SK-N-SH (cell line): ENCODE measurements around the gene CALML3. TPM values are rescaled to one million over a fixed set of nuclear protein-coding genes. Genes with fewer than 3 reads are reported as not detected.

Experiments
- CTCF ChIA-PET: fragments of 300-600, 350-600 bp; formaldehyde crosslinking; extraction: SDS; loops from one replicate; lab custom pipeline; 2021; lab: Yijun Ruan, JAX
- POLR2A ChIA-PET: fragments of 350-600 bp; sonication (Branson Sonifier 250); formaldehyde crosslinking; extraction: SDS; loops from one replicate; lab custom pipeline; 2020; ENCODE audit warnings: antibody characterized with exemption, inconsistent platforms; lab: Yijun Ruan, JAX
- DNase-seq: peaks from one replicate; pipeline ENCODE4 v3.0.0; 2012
- H2AFZ ChIP-seq: fragments of 200-600 bp; sonication (generic); 2 replicates; pipeline ENCODE4 v1.8.1; 2016; ENCODE audit warnings: antibody characterized with exemption, mild to moderate bottlenecking, low read depth
- H3F3A ChIP-seq: fragments of 200-600 bp; sonication (generic); replicated peaks from 2 replicates; pipeline ENCODE3; 2016; ENCODE audit warnings: antibody characterized with exemption, mild to moderate bottlenecking; ENCODE audit not compliant: insufficient read depth
- H3K27ac ChIP-seq, 2 experiments: fragments of 200-500 bp in 1 of 2; fragments of 200-600 bp in 1 of 2; sonication (Bioruptor generic) in 1 of 2; sonication (generic), shearing (Covaris generic) in 1 of 2; 2 replicates each; pipeline versions ENCODE4 v1.5.1 to v1.6.1; 2014 to 2016; ENCODE audit warnings: low read depth in 2 of 2, inconsistent platforms in 1 of 2, low read length in 1 of 2, mild to moderate bottlenecking in 1 of 2, mixed read lengths in 1 of 2
- H3K27me3 ChIP-seq: fragments of 200-600 bp; sonication (generic), shearing (Covaris generic); 2 replicates; pipeline ENCODE4 v1.6.1; 2016; ENCODE audit warnings: mixed run types; ENCODE audit not compliant: insufficient read depth
- H3K36me3 ChIP-seq, 2 experiments: fragments of 200-500 bp in 1 of 2; fragments of 200-600 bp in 1 of 2; sonication (Bioruptor generic) in 1 of 2; sonication (generic) in 1 of 2; replicated peaks in 1 of 2; 2 replicates each; pipeline versions ENCODE3 to v1.5.1; 2014 to 2016; ENCODE audit warnings: low read length in 1 of 2, mild to moderate bottlenecking in 1 of 2; ENCODE audit not compliant: insufficient read depth in 2 of 2, control insufficient read depth in 1 of 2
- H3K4me1 ChIP-seq, 2 experiments: fragments of 200-500 bp in 1 of 2; fragments of 200-600 bp in 1 of 2; sonication (Bioruptor generic) in 1 of 2; sonication (generic), shearing (Covaris generic) in 1 of 2; 2 replicates each; pipeline versions ENCODE4 v1.5.1 to v1.6.1; 2014 to 2016; ENCODE audit warnings: low read depth in 1 of 2, low read length in 1 of 2, mixed run types in 1 of 2; ENCODE audit not compliant: insufficient read depth in 2 of 2, control insufficient read depth in 1 of 2
- H3K4me2 ChIP-seq: fragments of 200-600 bp; sonication (generic), shearing (Covaris generic); 2 replicates; pipeline ENCODE4 v1.6.1; 2017; ENCODE audit warnings: mixed run types
- H3K4me3 ChIP-seq, 2 experiments: fragments of 200-500 bp in 1 of 2; fragments of 200-600 bp in 1 of 2; sonication (Bioruptor generic) in 1 of 2; sonication (generic), shearing (Covaris generic) in 1 of 2; 2 replicates each; pipeline versions ENCODE4 v1.5.1 to v1.8.1; 2014 to 2016; ENCODE audit warnings: low read depth in 2 of 2, inconsistent platforms in 1 of 2, low read length in 1 of 2, mild to moderate bottlenecking in 1 of 2, mixed read lengths in 1 of 2, moderate library complexity in 1 of 2
- H3K79me2 ChIP-seq: fragments of 200-600 bp; sonication (generic); 2 replicates; pipeline ENCODE4 v1.8.1; 2017; ENCODE audit warnings: mild to moderate bottlenecking; ENCODE audit not compliant: insufficient read depth
- H3K9ac ChIP-seq: fragments of 200-600 bp; sonication (generic); 2 replicates; pipeline ENCODE4 v1.6.1; 2017; ENCODE audit warnings: mixed run types
- H3K9me2 ChIP-seq: fragments of 200-600 bp; sonication (generic); 2 replicates; pipeline ENCODE4 v1.6.1; 2017; ENCODE audit warnings: mixed run types
- H3K9me3 ChIP-seq: fragments of 200-600 bp; sonication (generic); 2 replicates; pipeline ENCODE4 v1.6.1; 2017; ENCODE audit warnings: mixed run types, mild to moderate bottlenecking, moderate library complexity
- H4K20me1 ChIP-seq: fragments of 200-600 bp; sonication (generic); 2 replicates; pipeline ENCODE4 v1.6.1; 2017; ENCODE audit warnings: mild to moderate bottlenecking, mixed run types; ENCODE audit not compliant: insufficient read depth
- CHD2 ChIP-seq: fragments of 150-350 bp; IDR thresholded peaks from 2 replicates; pipeline ENCODE4 v1.6.1; 2018; ENCODE audit warnings: low read length; ENCODE audit not compliant: partially characterized antibody
- CTCF ChIP-seq: fragments of 200-600 bp; sonication (generic); IDR thresholded peaks from 2 replicates; pipeline ENCODE4 v1.6.1; 2017; ENCODE audit warnings: antibody characterized with exemption, mild to moderate bottlenecking, moderate library complexity
- ELF1 ChIP-seq: IDR thresholded peaks from 2 replicates; pipeline ENCODE4 v1.4.0; 2012
- EP300 ChIP-seq, 2 experiments: IDR thresholded peaks; 2 replicates each; pipeline versions ENCODE4 v1.4.0 to v1.6.1; 2012; ENCODE audit warnings: borderline replicate concordance in 1 of 2, low read depth in 1 of 2, low read length in 1 of 2
- FOXM1 ChIP-seq: IDR thresholded peaks from 2 replicates; pipeline ENCODE4 v1.4.0; 2012; ENCODE audit warnings: low read depth, mild to moderate bottlenecking
- POLR2AphosphoS5 ChIP-seq: IDR thresholded peaks from 2 replicates; pipeline ENCODE4 v1.6.1; 2012; ENCODE audit warnings: low read depth, low read length
- RAD21 ChIP-seq: IDR thresholded peaks from 2 replicates; pipeline ENCODE4 v1.6.1; 2012; ENCODE audit warnings: mild to moderate bottlenecking, low read length
- RCOR1 ChIP-seq: fragments of 150-350 bp; IDR thresholded peaks from 2 replicates; pipeline ENCODE4 v1.6.1; 2017; ENCODE audit warnings: antibody characterized with exemption, low read length
- REST ChIP-seq: IDR thresholded peaks from 2 replicates; pipeline ENCODE4 v1.6.1; 2012; ENCODE audit warnings: mild to moderate bottlenecking, low read depth, low read length, moderate library complexity
- RFX5 ChIP-seq: IDR thresholded peaks from 2 replicates; pipeline ENCODE4 v1.6.1; 2012; ENCODE audit warnings: mild to moderate bottlenecking, improper control_type of control experiment, low read length
- RXRA ChIP-seq: IDR thresholded peaks from 2 replicates; pipeline ENCODE4 v1.4.0; 2012; ENCODE audit warnings: low read depth, mild to moderate bottlenecking, borderline replicate concordance
- SIN3A ChIP-seq: IDR thresholded peaks from 2 replicates; pipeline ENCODE4 v1.6.1; 2012; ENCODE audit warnings: low read depth, mild to moderate bottlenecking, low read length, moderate library complexity, borderline replicate concordance
- TCF12 ChIP-seq: IDR thresholded peaks from 2 replicates; pipeline ENCODE4 v1.4.0; 2012
- TEAD4 ChIP-seq: IDR thresholded peaks from 2 replicates; pipeline ENCODE4 v1.4.0; 2012; ENCODE audit warnings: mild to moderate bottlenecking, borderline replicate concordance; ENCODE audit not compliant: insufficient read depth
- USF1 ChIP-seq: IDR thresholded peaks from 2 replicates; pipeline ENCODE4 v1.4.0; 2012; ENCODE audit warnings: low read depth, borderline replicate concordance
- USF2 ChIP-seq: fragments of 150-350 bp; IDR thresholded peaks from 2 replicates; pipeline ENCODE4 v1.6.1; 2017; ENCODE audit warnings: antibody characterized with exemption, low read length, low read depth, borderline replicate concordance
- WGBS: methylation state at CpG from one replicate; pipeline ENCODE4 v1.1.6; 2017; ENCODE audit warnings: low lambda C conversion rate; 5-methylcytosine and 5-hydroxymethylcytosine counted together
- polyA plus RNA-seq, 3 experiments: library from polyadenylated mRNA; depleted of rRNA; stranded (reverse); fragments of >200 nt; gene quantifications; 2 replicates each; pipeline ENCODE4 v1.2.3, GENCODE V29; 2012

CALML3 gene
- polyA plus RNA-seq, 1 of the 3 experiments (the other 2 are of a cell fraction): not detected

GRCh38 chr10:5547931-5548660 is 23.3 kb downstream of the CALML3 start (continued):
- TF ChIP-seq REST: no peak

GRCh38 chr10:5549462-5550249 is 24.9 kb downstream of the CALML3 start:
- ChIA-PET POLR2A (no interaction called here), CTCF (interaction anchor here (1.0 kb wide), 3 partner anchors 67 to 107 kb away, joined by 3 read pairs; no protein-coding TSS in a partner anchor)
- 94% methylated on average over 15 of the region's 16 CpGs for WGBS
- Histone ChIP-seq H4K20me1 (no peaks in the 10 kb centered on the region), H3K4me2 (peak overlapping the region; percentile 40; the same call in 1 of the 2 replicates), H3K27me3 (no peaks in the 10 kb centered on the region), H3K9ac (0 out of 2 replicates have a peak overlapping the region, but pooled peaks have one; percentile 14), H3K27ac (peak overlapping the region in 1 of 2 experiments; percentile 68; a peak in 2 of 4 replicates), H3K79me2 (no peaks in the 10 kb centered on the region), H3K9me3 (no peaks in the 10 kb centered on the region), H3K9me2 (no peaks in the 10 kb centered on the region), H2AFZ (peak overlapping the region; percentile 71; the same call in 1 of the 2 replicates), H3K36me3 (no peaks in the 10 kb centered on the region), H3F3A (peaks cover 4% of the 10 kb centered on the region), H3K4me1 (peaks cover 17 to 20% of the 10 kb centered on the region in 2 experiments; a peak in 2 of 4 replicates), H3K4me3 (no peak overlapping the region)
- TF ChIP-seq USF2 (no peak), TCF12 (no peak), CHD2 (no peak), REST (no peak), RFX5 (no peak), USF1 (no peak), POLR2AphosphoS5 (no peak), FOXM1 (no peak), TEAD4 (no peak), SIN3A (no peak), RXRA (no peak), EP300 (IDR thresholded peaks at IDR 0.05; ENCODE audit: borderline replicate concordance in 1 of 2, low read depth in 1 of 2, low read length in 1 of 2) (no peak), RCOR1 (no peak), ELF1 (no peak), RAD21 (no peak), CTCF (no peak)
- DNase-seq: no peak
